ENCODE data around the gene DAPK1. TPM values are rescaled to one million over a fixed set of nuclear protein-coding genes. Genes with fewer than 3 reads are reported as not detected.

Gene DAPK1
- total and polyA plus RNA-seq, 3 donors from 2014 or later, result 35.1 to 74.6 (median 71.0) TPM

GRCh38 chr9:87572719-87573118, 75.1 kb downstream of the DAPK1 start:
- H3K4me3 ChIP-seq, result no peak overlapping the region
- 89 to 93% methylated on average over 4 to 6 of the region's 6 CpGs for WGBS, 2 donors
- intact Hi-C loops (cut with DNase I; ENCODE audit: low total_unique reads), result no loop called here
- TF ChIP-seq CTCF (IDR thresholded peaks at IDR 0.05) (no peak), POLR2A (IDR thresholded peaks at IDR 0.05) (no peak)
- H3K27me3 ChIP-seq, result no peaks in the 10 kb centered on the region
- no peak overlapping the region for H3K27ac ChIP-seq
- H3K9me3 ChIP-seq, result no peaks in the 10 kb centered on the region
- H3K4me1 ChIP-seq, result peaks cover 40% of the 10 kb centered on the region
- DNase-seq, result no peak
- no peaks in the 10 kb centered on the region for H3K36me3 ChIP-seq (ENCODE audit: low read depth, missing control alignments)

- TF ChIP-seq CTCF (IDR thresholded peaks at IDR 0.05) (no peak), POLR2A (IDR thresholded peaks at IDR 0.05) (no peak)
- intact Hi-C loops (cut with DNase I; ENCODE audit: low total_unique reads), result no loop called here
- H3K27me3 ChIP-seq, result no peaks in the 10 kb centered on the region
- no peaks in the 10 kb centered on the region for H3K9me3 ChIP-seq
- no peak overlapping the region for H3K4me3 ChIP-seq
- H3K4me1 ChIP-seq, result peaks cover 43% of the 10 kb centered on the region
- H3K27ac ChIP-seq, result no peak overlapping the region
- WGBS, 2 donors, result 89 to 97% methylated on average over 1 of the region's 1 CpG
- no peak for DNase-seq
- H3K36me3 ChIP-seq (ENCODE audit: low read depth, missing control alignments), result no peaks in the 10 kb centered on the region
Measured at GRCh38 chr9:87573841-87574342, 76.2 kb downstream of the DAPK1 start.

- no peaks in the 10 kb centered on the region for H3K36me3 ChIP-seq (ENCODE audit: low read depth, missing control alignments)
- intact Hi-C loops (cut with DNase I; ENCODE audit: low total_unique reads), result no loop called here
- no peak overlapping the region for H3K27ac ChIP-seq
- H3K9me3 ChIP-seq, result no peaks in the 10 kb centered on the region
- no peak for DNase-seq
- 78 to 83% methylated on average over 7 of the region's 7 CpGs for WGBS, 2 donors
- TF ChIP-seq POLR2A (IDR thresholded peaks at IDR 0.05), result no peak
- no peak for TF ChIP-seq CTCF (IDR thresholded peaks at IDR 0.05)
- no peak overlapping the region for H3K4me3 ChIP-seq
- no peaks in the 10 kb centered on the region for H3K27me3 ChIP-seq
- peaks cover 46% of the 10 kb centered on the region for H3K4me1 ChIP-seq
Measured at GRCh38 chr9:87577746-87578145, 80.1 kb downstream of the DAPK1 start.

DNA sequence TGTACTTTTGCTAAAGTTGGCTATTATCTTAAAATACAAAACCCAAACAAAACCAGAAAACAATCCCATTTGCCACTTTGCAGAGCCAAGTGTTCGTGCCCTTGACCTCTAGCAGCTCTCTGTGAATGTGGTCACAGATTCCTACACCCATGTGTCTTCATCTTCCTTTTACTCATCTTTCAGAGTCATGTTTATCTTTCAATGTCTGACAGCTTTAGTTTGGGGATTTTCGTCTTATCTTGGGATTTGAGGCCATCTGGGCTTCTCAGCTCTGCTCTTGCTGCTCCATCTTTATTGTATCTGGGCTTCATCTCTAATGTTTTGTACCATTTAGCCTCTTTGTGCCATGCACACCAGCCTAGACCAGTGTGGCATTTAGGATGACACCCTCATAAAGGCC, 81.0 kb downstream of the DAPK1 start:
- Histone ChIP-seq H3K9me3 (no peaks in the 10 kb centered on the region), H3K27me3 (no peaks in the 10 kb centered on the region), H3K4me1 (peaks cover 44% of the 10 kb centered on the region), H3K27ac (no peak overlapping the region), H3K4me3 (no peak overlapping the region), H3K36me3 (ENCODE audit: low read depth, missing control alignments) (no peaks in the 10 kb centered on the region)
- DNase-seq, result no peak
- intact Hi-C loops (cut with DNase I; ENCODE audit: low total_unique reads), result no loop called here
- TF ChIP-seq CTCF (IDR thresholded peaks at IDR 0.05), result no peak
- no peak for TF ChIP-seq POLR2A (IDR thresholded peaks at IDR 0.05)
- WGBS, 2 donors, result 35 to 43% methylated on average over 2 of the region's 2 CpGs

GRCh38 chr9:87579781-87580541, 82.3 kb downstream of the DAPK1 start:
- H3K36me3 ChIP-seq (ENCODE audit: low read depth, missing control alignments), result no peaks in the 10 kb centered on the region
- H3K9me3 ChIP-seq, result no peaks in the 10 kb centered on the region
- WGBS, 2 donors, result 72 to 81% methylated on average over 2 of the region's 2 CpGs
- peak overlapping the region in 1 of 2 donors; percentile 9 for H3K27ac ChIP-seq
- intact Hi-C loops (cut with DNase I; ENCODE audit: low total_unique reads), result no loop called here
- H3K4me1 ChIP-seq, result peaks cover 44% of the 10 kb centered on the region
- no peak for TF ChIP-seq CTCF (IDR thresholded peaks at IDR 0.05)
- no peak for TF ChIP-seq POLR2A (IDR thresholded peaks at IDR 0.05)
- DNase-seq, result no peak
- H3K27me3 ChIP-seq, result no peaks in the 10 kb centered on the region
- no peak overlapping the region for H3K4me3 ChIP-seq

Data from testis (tissue), 3 donors.